ENCODE measurements around the gene TEF. TPM values are rescaled to one million over a fixed set of nuclear protein-coding genes. Genes with fewer than 3 reads are reported as not detected.
"Not testable (repeated sequence)": the region's sequence is repeated elsewhere in the genome, so short reads cannot be mapped to it uniquely, and the experiment has no call there.

TEF gene
- total and polyA plus RNA-seq, 2 donors = 5.0 to 5.4 TPM

GRCh38 chr22:41417622-41418390 lies 36.1 kb downstream of the TEF start:
- Histone ChIP-seq H3K4me3 (ENCODE audit: low read length in 2 of 2) (no peak overlapping the region), H3K4me1 (ENCODE audit: control insufficient read depth in 2 of 2, insufficient read depth in 2 of 2, low read length in 2 of 2) (peaks cover 11 to 20% of the 10 kb centered on the region in 2 donors), H3K9me3 (ENCODE audit: control insufficient read depth in 2 of 2, insufficient read depth in 1 of 2, low read length in 1 of 2) (no peaks in the 10 kb centered on the region), H3K27ac (ENCODE audit: low read depth in 1 of 2, low read length in 1 of 2) (no peak overlapping the region), H3K27me3 (ENCODE audit: control insufficient read depth in 2 of 2, insufficient read depth in 1 of 2, low read length in 1 of 2) (no peaks in the 10 kb centered on the region), H3K36me3 (ENCODE audit: control insufficient read depth in 2 of 2, insufficient read depth in 2 of 2, low read length in 1 of 2) (peaks cover 2 to 6% of the 10 kb centered on the region in 2 donors)
- 95% methylated on average over 13 of the region's 13 CpGs for WGBS
- DNase-seq (ENCODE audit: low read depth in 6 of 9, low spot score in 9 of 9) = no peak

- peaks cover 10 to 17% of the 10 kb centered on the region in 2 donors for H3K4me1 ChIP-seq (ENCODE audit: control insufficient read depth in 2 of 2, insufficient read depth in 2 of 2, low read length in 2 of 2)
- WGBS = 98% methylated on average over 9 of the region's 9 CpGs
- DNase-seq (ENCODE audit: low read depth in 6 of 9, low spot score in 9 of 9) = no peak
- H3K4me3 ChIP-seq (ENCODE audit: low read length in 2 of 2) = no peak overlapping the region
- H3K27ac ChIP-seq (ENCODE audit: low read depth in 1 of 2, low read length in 1 of 2) = no peak overlapping the region
- no peaks in the 10 kb centered on the region for H3K27me3 ChIP-seq (ENCODE audit: control insufficient read depth in 2 of 2, insufficient read depth in 1 of 2, low read length in 1 of 2)
- H3K9me3 ChIP-seq (ENCODE audit: control insufficient read depth in 2 of 2, insufficient read depth in 1 of 2, low read length in 1 of 2) = no peaks in the 10 kb centered on the region
- peaks cover 7 to 13% of the 10 kb centered on the region in 2 donors for H3K36me3 ChIP-seq (ENCODE audit: control insufficient read depth in 2 of 2, insufficient read depth in 2 of 2, low read length in 1 of 2)
Measured at GRCh38 chr22:41418717-41419116, 37.0 kb downstream of the TEF start.

GRCh38 chr22:41425660-41426365 lies 44.1 kb downstream of the TEF start:
- H3K36me3 ChIP-seq (ENCODE audit: control insufficient read depth in 2 of 2, insufficient read depth in 2 of 2, low read length in 1 of 2) = peaks cover 38 to 40% of the 10 kb centered on the region in 2 donors
- H3K27me3 ChIP-seq (ENCODE audit: control insufficient read depth in 2 of 2, insufficient read depth in 1 of 2, low read length in 1 of 2) = no peaks in the 10 kb centered on the region
- DNase-seq (ENCODE audit: low read depth in 6 of 9, low spot score in 9 of 9) = peak in 1 of 9 donors; percentile 32
- WGBS = 72% methylated on average over 9 of the region's 9 CpGs
- no peak overlapping the region for H3K27ac ChIP-seq (ENCODE audit: low read depth in 1 of 2, low read length in 1 of 2)
- H3K9me3 ChIP-seq (ENCODE audit: control insufficient read depth in 2 of 2, insufficient read depth in 1 of 2, low read length in 1 of 2) = no peaks in the 10 kb centered on the region
- peaks cover 0 to 5% of the 10 kb centered on the region in 2 donors for H3K4me1 ChIP-seq (ENCODE audit: control insufficient read depth in 2 of 2, insufficient read depth in 2 of 2, low read length in 2 of 2)
- H3K4me3 ChIP-seq (ENCODE audit: low read length in 2 of 2) = no peak overlapping the region

DNA sequence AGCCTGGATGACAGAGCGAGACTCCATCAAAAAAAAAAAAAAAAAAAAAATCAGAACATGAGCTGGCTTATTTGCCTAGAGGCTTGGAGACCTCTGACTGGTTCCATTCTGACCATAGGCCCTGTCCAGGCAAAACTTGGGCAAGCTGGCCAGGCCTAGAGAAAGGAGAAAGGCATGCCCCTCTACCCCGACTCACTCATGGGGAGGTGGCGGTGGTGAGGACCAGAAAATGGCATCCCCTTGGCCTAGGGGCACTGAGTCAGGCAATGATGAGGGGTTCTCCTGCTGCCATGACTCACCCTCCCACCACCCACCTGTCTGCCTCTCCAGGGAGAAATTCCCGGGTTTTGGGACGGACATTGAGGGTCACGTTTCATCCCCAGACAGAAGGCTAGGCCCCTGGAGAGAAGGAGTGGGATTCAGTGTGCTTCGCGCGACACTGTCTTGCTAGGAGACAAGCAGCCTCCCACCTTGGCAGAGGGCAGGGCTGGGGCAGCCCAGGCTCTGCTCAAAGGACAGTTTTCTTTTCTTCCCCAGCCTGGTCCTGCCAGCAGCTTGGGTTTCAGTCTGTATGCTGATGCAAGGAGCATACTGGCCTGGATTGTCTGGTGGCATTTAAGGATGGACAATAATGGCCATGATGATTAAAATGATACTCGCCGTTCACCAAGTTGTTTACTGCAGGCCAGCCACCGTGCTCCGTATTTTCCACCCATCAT lies 47.6 kb downstream of the TEF start:
- no peaks in the 10 kb centered on the region for H3K9me3 ChIP-seq (ENCODE audit: control insufficient read depth in 2 of 2, insufficient read depth in 1 of 2, low read length in 1 of 2)
- H3K27me3 ChIP-seq (ENCODE audit: control insufficient read depth in 2 of 2, insufficient read depth in 1 of 2, low read length in 1 of 2) = no peaks in the 10 kb centered on the region
- peaks cover 46% of the 10 kb centered on the region in 2 donors for H3K36me3 ChIP-seq (ENCODE audit: control insufficient read depth in 2 of 2, insufficient read depth in 2 of 2, low read length in 1 of 2)
- DNase-seq (ENCODE audit: low read depth in 6 of 9, low spot score in 9 of 9) = no peak
- H3K4me3 ChIP-seq (ENCODE audit: low read length in 2 of 2) = no peak overlapping the region
- no peak overlapping the region for H3K27ac ChIP-seq (ENCODE audit: low read depth in 1 of 2, low read length in 1 of 2)
- peaks cover 0 to 5% of the 10 kb centered on the region in 2 donors for H3K4me1 ChIP-seq (ENCODE audit: control insufficient read depth in 2 of 2, insufficient read depth in 2 of 2, low read length in 2 of 2)
- 98% methylated on average over 13 of the region's 13 CpGs for WGBS

DNA sequence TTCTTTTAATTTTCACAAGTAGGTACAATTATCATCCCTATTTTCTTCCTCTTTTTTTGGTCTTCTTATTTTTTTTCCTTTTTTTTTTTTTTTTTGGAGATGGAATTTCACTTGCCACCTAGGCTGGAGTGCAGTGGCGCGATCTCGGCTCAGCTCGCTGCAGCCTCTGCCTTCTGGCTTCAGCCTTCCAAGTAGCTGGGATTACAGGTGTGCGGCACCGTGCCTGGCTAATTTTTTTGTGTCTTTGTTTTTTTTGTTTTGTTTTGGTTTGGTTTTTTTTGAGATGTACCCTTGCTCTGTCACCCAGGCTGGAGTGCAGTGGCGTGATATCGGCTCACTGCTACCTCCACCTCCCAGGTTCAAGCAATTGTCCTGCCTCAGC lies 48.2 kb downstream of the TEF start:
- peaks cover 46 to 48% of the 10 kb centered on the region in 2 donors for H3K36me3 ChIP-seq (ENCODE audit: control insufficient read depth in 2 of 2, insufficient read depth in 2 of 2, low read length in 1 of 2)

DNA sequence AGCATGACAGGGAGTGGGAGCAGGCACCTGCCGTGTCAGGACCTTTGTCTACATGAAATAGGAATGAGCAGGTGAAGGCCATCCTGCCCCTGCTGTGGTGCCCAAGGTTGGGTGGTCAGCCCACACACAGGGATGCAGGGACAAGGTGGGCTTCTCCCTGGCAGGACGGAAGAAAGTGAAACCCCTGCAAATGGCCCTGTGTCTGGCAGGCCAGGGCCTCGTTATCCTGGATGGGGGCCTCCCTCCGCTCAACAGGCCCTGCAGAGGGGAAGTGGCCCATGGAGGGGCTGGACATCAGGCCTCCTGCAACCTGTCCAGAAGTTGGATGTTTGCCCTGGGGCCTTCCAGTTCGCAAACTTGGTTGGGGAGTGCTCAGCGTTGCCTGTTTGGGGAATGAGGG lies 49.9 kb downstream of the TEF start:
- no peak overlapping the region for H3K4me3 ChIP-seq (ENCODE audit: low read length in 2 of 2)
- no peaks in the 10 kb centered on the region for H3K4me1 ChIP-seq (ENCODE audit: control insufficient read depth in 2 of 2, insufficient read depth in 2 of 2, low read length in 2 of 2)
- H3K36me3 ChIP-seq (ENCODE audit: control insufficient read depth in 2 of 2, insufficient read depth in 2 of 2, low read length in 1 of 2) = peaks cover 56 to 57% of the 10 kb centered on the region in 2 donors
- H3K27me3 ChIP-seq (ENCODE audit: control insufficient read depth in 2 of 2, insufficient read depth in 1 of 2, low read length in 1 of 2) = no peaks in the 10 kb centered on the region
- 97% methylated on average over 6 of the region's 6 CpGs for WGBS
- H3K27ac ChIP-seq (ENCODE audit: low read depth in 1 of 2, low read length in 1 of 2) = no peak overlapping the region
- no peaks in the 10 kb centered on the region for H3K9me3 ChIP-seq (ENCODE audit: control insufficient read depth in 2 of 2, insufficient read depth in 1 of 2, low read length in 1 of 2)
- DNase-seq (ENCODE audit: low read depth in 6 of 9, low spot score in 9 of 9) = no peak

More for the DNA sequence above, 48.2 kb downstream of the TEF start:
- Histone ChIP-seq H3K9me3 (ENCODE audit: control insufficient read depth in 2 of 2, insufficient read depth in 1 of 2, low read length in 1 of 2) (no peaks in the 10 kb centered on the region), H3K27ac (ENCODE audit: low read depth in 1 of 2, low read length in 1 of 2) (no peak overlapping the region), H3K27me3 (ENCODE audit: control insufficient read depth in 2 of 2, insufficient read depth in 1 of 2, low read length in 1 of 2) (no peaks in the 10 kb centered on the region), H3K4me1 (ENCODE audit: control insufficient read depth in 2 of 2, insufficient read depth in 2 of 2, low read length in 2 of 2) (peaks cover 0 to 5% of the 10 kb centered on the region in 2 donors), H3K4me3 (ENCODE audit: low read length in 2 of 2) (no peak overlapping the region)
- 98% methylated on average over 8 of the region's 8 CpGs for WGBS
- DNase-seq (ENCODE audit: low read depth in 6 of 9, low spot score in 9 of 9) = no peak

DNA sequence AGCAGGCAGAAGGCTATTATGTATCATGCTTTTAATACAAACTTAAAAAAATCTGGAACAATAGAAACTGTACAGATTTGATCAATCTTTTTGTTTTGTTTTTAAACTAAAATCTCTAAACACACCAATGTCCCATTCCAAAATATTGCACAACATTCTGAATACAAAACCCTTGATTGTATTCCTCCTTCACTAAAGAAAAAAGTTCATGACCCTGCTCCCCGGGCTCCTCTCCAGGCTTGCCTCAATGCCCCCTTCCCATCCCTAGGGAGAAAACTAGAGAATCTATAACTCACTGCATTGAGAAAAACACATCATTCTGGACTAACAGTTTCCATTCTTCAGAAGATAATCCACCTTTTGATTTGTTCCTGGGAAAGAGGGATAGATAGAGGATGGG lies 51.7 kb downstream of the TEF start:
- WGBS = 100% methylated on average over 1 of the region's 1 CpG
- H3K9me3 ChIP-seq (ENCODE audit: control insufficient read depth in 2 of 2, insufficient read depth in 1 of 2, low read length in 1 of 2); H3K4me1 ChIP-seq (ENCODE audit: control insufficient read depth in 2 of 2, insufficient read depth in 2 of 2, low read length in 2 of 2); DNase-seq (ENCODE audit: low read depth in 6 of 9, low spot score in 9 of 9); H3K27me3 ChIP-seq (ENCODE audit: control insufficient read depth in 2 of 2, insufficient read depth in 1 of 2, low read length in 1 of 2); H3K27ac ChIP-seq (ENCODE audit: low read depth in 1 of 2, low read length in 1 of 2); H3K4me3 ChIP-seq (ENCODE audit: low read length in 2 of 2): not testable (repeated sequence)
- peaks cover 57 to 63% of the 10 kb centered on the region in 2 donors for H3K36me3 ChIP-seq (ENCODE audit: control insufficient read depth in 2 of 2, insufficient read depth in 2 of 2, low read length in 1 of 2)

DNA sequence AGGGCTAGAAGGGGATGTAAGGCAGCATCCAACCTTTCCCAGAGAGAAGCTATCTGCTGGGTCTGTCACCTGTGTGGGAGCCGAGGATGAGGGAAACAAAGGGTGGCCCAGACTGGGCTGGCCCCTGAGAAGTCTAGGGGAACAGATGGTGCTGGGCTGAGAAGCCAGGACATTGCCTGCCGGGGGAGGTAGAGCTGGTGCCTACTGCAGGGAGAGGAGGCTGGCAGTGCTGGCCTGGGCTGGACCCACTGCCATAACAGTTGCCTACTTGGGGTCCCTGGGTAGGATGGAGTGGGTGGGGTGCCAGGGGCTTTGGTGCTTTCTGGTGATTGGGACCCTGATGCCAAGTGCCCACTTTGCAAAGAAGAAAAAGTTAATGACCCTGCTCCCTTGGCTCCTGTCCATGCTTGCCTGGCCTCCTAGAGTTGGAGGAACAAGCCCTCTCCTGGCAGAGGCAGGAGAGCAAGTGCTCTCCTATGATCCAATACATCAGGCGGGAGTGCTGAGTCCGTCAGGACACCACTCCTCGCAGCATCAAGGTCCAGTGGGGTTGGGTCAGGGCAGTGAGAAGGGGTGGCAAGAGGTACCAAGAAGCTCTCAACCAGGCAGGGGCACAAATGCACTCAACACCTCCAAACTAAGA lies 52.7 kb downstream of the TEF start:
- not testable (repeated sequence) for DNase-seq (ENCODE audit: low read depth in 6 of 9, low spot score in 9 of 9); H3K27ac ChIP-seq (ENCODE audit: low read depth in 1 of 2, low read length in 1 of 2); H3K9me3 ChIP-seq (ENCODE audit: control insufficient read depth in 2 of 2, insufficient read depth in 1 of 2, low read length in 1 of 2); H3K4me3 ChIP-seq (ENCODE audit: low read length in 2 of 2); H3K4me1 ChIP-seq (ENCODE audit: control insufficient read depth in 2 of 2, insufficient read depth in 2 of 2, low read length in 2 of 2); H3K27me3 ChIP-seq (ENCODE audit: control insufficient read depth in 2 of 2, insufficient read depth in 1 of 2, low read length in 1 of 2)
- H3K36me3 ChIP-seq (ENCODE audit: control insufficient read depth in 2 of 2, insufficient read depth in 2 of 2, low read length in 1 of 2) = peaks cover 67 to 68% of the 10 kb centered on the region in 2 donors
- 99% methylated on average over 5 of the region's 5 CpGs for WGBS
